ENCODE measurements around the gene SMOC1.

The SMOC1 gene

DNA sequence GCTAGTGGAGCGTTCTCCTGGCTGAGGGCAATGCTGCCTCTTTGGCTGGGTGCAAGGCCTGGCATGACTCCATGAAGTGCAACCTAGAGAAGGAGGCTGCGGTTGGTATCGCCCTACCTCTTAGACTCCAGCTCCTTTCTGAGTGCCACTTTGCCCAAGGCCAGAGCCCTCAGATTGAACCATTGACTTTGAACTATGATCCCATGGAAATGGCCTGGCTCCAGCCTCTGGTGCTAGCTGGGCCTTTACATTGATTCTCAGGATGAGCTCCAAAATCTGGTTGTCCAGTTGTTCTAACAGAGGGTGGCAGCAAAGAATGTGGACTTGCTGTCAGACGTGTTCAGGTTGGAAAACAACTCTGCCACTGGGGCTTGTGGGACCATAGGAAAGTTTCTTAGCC, 16.1 kb upstream of the SMOC1 start:
- DNase-seq (ENCODE audit: low read depth) = no peak

DNA sequence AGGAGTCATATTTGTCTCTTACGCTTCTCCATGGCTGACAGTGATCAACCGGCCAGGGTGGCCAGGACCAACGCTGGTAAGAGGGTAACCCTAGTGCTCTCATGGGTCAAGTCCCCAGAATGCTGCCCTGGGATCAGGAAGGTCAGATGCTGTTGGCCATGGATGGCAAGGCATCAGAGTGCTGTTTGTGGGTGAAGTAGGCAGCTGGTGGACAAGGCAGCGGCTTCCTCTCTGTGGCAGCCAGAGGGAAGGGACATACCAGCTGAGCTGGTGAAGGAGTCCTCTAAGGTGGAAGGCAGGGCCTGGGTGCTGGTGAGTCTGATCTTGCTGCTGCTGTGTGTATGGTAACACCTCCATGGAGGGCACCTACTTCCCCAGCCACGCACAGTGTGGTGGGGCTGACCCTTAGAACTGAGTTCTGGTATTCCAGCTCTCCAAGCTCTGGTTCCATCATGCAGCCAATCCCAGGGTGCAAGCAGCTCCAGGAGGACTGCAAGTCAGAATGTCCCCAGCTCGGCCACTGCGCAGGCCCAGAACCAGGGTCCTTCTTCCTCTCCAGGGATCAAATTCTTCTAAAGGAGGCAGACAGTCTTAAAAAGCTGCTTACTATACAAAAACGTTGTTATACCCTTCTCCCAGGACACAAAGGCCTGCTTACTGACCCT, 13.4 kb upstream of the SMOC1 start:
- DNase-seq (ENCODE audit: low read depth) = no peak

DNA sequence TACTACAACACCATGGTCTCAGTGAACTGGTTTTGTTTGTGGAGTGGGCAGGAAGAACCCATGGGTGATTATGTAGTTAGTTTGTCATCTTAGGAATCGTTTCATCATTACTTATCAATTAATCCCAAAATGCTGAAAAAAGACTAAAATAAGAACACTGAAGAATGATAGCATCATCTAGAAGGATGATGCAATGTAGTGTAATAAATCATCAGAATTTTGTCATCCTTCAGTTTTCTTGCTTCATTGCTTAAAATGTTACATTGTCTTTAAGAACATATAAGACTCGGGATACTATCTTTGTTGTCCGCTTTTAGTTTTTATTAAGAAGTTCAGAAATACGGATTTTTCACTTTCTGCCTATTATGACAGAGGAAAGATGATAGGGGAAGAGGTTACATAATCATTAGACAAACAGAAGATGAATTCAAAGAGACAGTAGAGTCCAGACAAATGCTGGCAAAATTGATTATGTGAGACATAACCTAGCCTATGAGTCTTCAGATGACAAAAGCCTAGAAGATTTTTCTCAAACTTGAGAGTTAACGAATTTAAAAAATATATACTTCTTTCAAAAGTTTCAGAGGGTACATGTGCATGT, 10.8 kb upstream of the SMOC1 start:
- DNase-seq (ENCODE audit: low read depth) = no peak

DNA sequence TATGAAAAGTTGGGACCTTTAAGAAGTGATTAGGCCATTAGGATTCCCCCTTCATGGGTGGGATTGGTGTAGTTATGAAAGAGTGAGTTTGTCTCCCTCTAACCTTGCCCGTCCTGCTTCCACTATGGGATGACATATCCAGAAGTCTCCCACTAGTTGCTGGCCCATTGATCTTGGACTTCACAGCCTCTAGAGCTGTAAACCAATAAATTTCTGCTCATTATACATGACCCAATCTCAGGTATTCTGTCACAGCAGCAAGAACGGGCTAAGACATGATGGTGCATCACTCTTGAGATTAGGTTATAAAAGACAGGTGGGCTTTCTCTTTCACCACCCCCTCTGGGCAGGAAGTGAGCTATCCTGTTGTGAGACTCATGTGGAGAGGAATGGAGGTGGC, 8.6 kb upstream of the SMOC1 start:
- DNase-seq (ENCODE audit: low read depth) = no peak

DNA sequence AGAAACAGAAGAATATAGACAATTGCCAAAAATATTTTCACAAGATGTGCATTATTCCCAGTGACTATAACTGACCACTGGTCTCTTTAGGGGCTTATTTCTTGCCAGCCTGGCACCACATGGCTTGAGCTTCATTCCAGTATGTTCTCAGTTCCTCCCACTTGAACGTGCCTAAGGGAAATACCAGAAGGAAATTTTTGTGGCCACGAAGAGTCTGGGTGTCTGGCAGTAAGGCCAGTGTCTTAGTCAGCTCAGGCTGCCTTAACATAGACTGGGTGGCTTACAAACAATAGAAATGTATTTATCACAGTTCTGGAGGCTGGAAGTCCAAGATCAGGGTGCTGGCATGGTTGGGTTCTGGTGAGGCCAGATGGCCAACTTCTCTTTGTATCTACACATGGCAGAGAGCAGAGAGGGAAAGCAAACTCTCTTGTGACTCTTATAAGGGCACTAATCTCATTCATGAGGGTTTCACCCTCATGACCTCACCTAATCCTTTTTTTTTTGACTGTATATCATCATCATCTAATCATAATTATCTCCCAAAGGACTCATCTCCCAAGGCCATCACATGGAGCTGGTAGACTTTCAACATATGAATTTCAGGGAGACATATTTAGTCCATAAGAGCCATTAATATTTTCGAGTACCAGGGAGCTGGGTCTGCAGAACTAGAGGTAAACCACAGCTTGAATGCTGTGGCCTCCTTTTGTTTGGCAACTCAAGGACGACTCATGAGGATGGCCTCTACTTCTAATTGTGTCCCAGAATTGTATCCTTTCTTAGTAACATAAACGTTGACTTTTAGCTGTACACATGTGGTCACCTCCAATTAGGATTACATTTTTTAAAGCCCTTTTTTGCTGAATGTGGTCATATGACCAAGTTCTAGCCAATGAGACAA, 5.1 kb upstream of the SMOC1 start:
- no peak for DNase-seq (ENCODE audit: low read depth)

DNA sequence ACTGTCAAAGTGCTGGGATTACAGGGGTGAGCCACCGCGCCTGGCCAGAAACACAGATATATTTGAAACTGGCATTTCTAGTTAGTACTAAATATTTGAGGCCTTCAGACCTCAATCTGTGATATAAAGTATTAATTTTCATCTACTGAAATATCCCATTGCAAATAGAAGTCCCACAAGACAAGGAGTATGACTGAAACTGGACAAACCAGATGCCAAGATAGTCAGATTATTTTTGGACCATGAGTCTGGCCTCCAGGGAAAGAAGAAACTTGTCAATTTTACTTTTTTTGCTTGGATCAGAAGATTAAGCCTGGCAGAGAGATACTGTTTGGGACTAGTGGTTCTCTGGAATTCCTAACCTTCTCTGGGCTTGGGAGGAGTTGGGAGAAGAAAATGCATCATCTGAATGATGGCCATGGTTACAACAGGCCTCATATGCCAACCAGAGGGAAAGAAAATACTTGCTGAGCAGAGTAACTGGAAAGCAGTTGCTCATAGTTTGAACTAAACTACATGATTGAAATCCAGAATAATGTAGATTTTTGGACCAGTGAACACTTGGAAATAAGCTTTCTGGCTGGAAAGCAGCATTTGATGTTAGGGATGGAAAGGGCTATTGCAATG, 2.9 kb upstream of the SMOC1 start:
- DNase-seq (ENCODE audit: low read depth) = no peak

DNA sequence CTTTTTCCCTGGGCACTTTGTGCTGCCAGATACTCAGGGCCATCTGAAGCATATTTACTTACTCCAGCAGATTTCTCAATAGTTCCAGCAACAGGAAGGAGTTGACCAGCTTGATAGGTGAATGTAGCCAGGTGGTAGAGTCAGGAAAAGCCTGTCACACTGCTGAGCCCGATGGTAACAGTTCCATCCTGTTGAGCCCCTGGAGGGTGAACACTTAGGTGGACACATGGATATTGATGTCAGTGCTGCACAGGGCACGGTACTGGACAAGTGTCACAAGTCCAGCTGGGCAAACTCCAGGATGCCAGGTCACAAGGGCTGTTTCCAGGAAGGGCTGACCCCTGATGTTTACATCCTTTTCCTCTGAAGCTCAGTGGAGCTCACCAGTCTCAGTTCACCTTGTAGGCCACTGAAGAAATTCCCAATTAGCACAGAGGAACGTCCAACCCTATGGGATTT, 2.3 kb upstream of the SMOC1 start:
- DNase-seq (ENCODE audit: low read depth) = no peak

DNA sequence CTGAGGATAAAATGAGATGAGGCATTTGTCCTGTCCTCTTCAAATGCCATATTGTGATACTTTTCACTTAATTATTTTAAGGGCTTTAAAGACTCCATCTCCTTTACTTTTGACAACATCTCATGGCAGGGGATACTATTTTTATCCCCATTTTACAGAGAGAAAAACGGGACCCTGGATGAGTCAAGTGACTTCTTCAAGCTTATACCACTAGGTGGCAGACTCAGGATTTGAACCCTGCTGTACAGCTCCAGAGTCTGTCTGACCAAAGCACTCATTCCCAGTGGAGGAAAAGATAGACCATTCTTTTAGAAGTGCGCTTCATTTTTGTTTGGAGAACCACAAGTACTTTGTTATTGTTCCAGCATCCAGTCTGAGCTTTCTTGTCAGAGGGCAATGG, 1.7 kb upstream of the SMOC1 start:
- DNase-seq (ENCODE audit: low read depth) = no peak

DNA sequence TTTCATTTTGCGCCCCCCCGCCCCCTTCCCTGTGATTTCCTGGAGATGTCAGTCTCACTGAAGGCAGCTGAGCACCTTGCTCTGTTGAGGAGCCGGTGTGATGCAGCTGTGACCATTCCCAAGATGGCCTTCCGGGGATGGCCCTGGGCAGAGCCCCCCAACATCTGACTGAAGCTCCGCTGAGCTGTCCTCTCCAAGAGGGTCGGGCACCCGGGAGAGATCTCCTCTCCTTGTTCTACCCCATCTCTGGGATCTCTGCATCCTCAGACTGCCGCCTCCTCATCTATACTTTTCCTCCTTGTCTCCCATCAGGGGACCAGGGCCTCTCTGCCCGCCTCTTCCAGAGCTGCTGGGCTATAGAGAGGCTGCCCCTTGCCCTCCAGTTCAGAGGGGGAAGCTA, 965 bp upstream of the SMOC1 start:
- DNase-seq (ENCODE audit: low read depth) = no peak

DNA sequence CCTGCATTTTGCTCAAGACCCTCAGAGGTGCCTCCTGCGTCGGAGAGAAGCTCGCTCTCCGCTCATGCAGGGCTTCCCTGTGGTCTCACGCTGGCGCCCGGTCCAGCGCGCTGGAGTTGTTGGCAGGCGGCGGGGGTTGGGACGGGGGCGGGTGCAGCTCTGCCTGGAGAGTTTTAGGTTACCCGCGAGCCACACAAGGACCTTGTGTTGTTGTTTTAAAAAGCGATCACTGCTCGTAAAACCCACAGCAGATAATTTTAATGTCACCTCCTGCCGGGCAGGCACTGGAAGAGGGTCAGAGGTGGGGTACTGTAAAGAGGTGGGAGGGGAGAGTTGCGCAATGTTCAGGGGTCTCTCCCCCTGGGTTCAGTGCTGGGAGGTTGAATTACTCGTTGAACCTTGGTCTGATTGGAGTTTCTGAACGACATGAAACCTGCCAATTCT, 850 bp downstream of the SMOC1 start:
- DNase-seq (ENCODE audit: low read depth) = no peak

DNA sequence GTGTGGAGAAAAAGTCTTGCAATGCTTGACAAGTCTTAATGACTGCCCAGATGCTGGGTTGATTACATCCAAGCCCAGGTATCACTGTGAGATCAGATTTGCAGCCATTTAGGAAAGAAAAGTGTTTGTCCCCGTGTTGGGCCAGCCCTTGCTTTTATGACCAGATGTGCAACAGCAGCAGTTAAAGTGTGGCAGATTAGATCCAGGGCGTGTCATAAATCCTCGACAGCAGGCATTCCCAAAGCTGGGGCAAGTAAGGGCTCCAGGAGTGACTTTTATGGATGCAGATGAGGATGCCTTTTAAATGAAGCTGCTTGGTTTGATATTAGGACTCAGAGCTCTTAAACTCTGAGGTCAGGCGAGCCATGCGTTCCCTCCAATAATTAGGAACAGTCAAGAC, 1.7 kb downstream of the SMOC1 start:
- DNase-seq (ENCODE audit: low read depth) = no peak

DNA sequence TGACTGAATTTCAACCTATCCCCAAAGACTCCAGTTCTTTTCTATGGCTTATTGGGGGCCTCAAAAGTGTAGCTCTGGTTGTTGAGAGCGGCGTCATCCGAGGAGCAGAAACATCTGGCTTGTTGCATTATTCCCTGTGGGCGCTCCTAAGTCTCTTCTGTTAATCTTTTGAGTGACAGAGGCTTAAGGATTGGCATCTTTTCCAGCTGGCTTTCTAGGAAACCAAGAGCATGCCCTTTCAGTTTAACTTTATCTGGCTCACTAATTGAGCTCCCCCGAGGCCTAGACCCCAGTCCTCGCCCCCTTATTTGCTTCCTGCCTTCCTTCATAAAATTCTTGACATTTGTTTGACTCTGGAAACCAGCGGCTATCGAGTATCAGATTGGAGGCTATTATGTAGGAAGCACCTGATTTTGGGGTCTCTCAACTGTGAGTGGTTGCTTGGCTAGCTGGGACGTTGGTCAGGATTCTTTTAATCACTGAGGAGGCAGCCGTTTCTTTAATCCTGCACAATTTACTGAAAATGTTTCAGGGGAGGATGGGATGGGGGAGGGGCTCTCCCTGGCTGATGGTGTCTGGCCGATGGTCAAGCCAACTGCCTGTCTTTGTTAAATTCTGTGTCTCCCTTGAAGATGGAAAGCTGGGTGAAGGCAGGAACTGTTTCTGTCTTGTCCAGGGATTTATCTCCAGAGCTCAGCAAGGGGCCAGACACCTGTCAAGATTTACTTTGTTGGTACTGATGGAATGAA, 3.1 kb downstream of the SMOC1 start:
- no peak for DNase-seq (ENCODE audit: low read depth)

DNA sequence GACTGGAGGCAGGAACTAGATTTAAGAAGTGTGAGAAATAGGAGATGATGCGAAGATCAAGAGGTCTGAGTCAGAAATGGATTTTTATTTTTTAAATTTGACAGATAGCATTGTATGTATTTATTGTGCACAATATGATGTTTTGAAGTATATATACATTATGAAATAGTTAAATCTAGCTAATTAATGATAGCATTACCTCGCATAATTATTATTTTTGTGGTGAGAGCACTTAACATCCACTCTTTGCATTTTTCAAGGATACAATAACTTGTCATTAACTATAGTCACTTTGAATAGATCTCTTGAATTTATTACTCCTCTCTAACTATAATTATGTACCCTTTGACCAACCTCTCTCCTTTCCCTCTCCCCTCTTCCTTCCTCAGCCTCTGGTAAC, 3.7 kb downstream of the SMOC1 start:
- DNase-seq (ENCODE audit: low read depth) = no peak

DNA sequence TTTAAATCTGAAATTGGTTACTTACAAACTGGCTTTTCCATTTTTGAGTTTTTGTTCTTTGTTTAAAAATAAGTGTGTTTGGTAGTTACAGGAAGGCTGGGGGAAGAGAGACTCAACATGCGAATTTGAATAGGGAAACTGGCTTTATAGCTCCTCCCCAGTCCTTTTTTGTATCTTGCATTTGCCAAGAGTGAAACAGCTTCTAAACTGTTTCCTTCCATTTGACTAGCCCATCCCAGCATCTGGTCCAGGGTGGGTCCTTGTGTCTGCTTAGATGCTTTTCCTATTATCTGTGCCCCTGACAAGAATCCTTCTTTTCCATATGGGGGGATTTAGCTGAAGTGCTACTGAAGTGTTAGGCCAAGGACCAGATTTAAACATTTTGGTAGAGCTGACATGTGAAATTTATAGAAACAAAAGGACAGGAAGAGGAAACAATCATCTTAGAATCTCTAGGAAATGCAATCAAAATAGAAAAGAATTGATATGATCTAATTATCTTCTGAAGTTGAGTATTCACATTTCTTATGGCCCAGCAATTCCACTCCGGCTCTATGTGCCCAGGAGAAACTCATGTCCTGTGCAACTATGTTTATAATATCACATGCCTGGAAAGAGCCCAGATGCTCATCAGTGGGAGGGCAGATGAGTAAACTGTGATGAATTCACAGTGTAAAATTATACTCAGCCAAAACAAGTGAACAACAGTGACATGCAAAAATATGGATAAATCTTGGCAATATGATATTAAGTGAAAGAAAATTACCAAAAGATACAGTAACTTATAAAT, 7.4 kb downstream of the SMOC1 start:
- DNase-seq (ENCODE audit: low read depth) = no peak

DNA sequence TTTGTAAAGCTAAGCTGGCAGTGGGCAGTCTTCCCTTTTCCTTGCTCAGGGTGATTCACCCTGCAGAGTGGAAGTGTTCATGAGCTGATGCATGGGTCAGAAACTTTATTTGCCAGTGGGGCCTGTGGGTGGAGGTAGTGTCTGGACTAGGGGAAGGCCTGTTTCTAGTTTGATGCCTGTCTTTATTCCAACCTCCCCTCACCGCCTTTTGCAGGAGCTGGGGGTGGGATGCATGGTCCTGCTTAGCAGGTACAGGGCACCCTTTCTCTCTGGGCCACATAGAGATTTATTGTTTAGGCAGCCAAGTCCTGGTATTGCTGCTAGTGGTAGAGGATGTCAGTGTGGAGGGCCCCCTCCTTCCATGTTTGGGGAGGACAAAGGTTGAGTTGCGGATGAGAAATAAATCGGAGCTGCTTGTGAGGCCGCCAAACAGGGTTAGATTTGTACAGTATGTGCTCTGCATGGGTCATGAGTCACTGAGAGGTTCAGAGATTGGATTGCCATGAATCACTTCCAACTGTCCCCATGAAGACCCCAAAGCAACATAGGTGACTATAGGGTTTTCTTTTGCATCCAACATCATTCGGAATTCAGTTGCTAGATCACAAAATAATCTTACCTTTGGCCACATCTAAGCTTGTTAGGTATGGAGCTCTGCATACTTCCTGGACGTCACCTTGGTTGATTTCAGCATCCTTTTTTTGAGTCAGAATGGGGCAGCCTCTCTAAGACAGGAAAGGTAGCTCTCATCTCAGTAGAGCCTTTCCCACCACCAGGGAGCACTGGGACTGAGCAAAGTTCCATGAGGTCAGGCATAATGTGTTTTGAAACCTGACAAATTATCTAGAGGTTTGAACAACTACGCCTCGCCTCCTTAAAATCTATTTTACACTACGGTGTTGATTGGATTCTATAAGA, 8.8 kb downstream of the SMOC1 start:
- DNase-seq (ENCODE audit: low read depth) = no peak

DNA sequence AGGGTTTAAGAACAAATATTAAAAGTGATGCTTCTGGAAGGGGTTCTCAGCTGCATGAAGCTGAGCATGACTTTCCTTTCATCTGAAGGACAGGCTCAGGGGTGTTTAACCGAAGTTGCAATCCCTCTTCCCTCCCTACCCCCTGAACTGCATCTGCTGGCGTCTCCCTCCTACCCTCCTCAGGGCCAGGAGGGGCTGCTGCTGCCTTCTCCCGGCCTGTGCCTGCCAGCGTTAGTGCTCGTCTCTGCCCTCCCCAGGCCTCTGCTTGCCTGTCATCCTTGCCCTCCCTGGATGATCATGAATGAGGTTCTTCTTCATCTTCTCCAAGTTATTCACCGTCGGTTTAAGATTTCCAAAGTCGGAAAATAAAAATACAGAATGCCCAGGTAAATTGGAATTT, 12.2 kb downstream of the SMOC1 start:
- no peak for DNase-seq (ENCODE audit: low read depth)

DNA sequence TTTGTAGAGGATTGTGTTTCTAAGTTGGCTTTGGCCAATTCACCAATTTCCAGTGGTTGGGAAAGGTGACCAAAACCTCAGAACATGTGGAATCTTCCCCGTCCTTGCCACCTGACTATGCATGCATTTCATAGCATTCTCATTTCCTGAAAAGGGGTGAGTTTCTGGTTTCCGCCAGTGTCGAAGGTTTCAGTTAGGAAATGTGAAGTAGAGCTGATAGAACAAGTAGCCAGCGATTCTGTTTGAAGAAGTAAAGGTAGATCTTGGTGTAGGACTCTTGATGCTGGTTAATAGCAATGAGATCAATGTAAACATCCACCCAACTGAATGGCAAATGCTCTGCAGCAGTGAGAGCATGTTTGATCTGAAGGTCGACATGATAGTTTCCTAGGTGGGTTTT, 15.9 kb downstream of the SMOC1 start:
- DNase-seq (ENCODE audit: low read depth) = no peak

DNA sequence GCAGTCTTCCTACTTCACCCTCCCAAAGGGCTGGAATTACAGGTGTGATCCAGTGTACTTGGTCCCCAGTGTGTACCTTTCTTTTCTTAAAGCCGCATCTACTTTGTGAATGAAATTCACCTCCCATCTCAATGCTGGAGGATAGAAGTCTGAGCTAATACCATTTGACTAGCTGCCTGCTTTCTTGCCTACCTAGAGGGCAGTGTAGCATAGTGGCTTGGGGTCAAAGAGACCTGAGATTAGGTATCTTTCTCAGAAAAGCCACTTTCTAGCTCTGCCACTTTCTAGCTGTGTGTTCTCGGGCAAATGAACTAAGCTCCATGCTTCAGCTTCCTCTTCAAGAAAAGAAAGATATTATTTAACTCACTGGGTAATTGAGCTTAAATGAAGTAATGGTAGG, 16.9 kb downstream of the SMOC1 start:
- no peak for DNase-seq (ENCODE audit: low read depth)

DNA sequence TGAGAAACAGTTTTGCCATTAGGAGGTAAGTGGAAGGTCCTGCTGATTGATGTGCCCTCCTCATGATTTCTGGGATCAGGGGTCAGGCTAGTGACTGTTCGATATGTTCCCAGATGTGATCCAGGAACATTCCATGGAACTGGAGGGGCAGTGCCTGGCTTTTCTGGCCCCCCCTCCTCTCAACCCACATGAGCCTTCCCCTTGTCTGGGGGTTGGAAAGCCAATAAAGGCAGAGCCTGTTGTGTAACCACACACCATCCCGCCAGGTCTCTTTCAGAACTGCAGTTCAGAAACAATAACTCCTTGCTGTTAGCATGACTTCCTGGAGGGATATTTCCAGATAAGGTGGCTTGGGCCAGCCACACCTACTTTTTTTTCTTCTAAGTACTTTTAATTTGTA, 17.8 kb downstream of the SMOC1 start:
- no peak for DNase-seq (ENCODE audit: low read depth)

DNA sequence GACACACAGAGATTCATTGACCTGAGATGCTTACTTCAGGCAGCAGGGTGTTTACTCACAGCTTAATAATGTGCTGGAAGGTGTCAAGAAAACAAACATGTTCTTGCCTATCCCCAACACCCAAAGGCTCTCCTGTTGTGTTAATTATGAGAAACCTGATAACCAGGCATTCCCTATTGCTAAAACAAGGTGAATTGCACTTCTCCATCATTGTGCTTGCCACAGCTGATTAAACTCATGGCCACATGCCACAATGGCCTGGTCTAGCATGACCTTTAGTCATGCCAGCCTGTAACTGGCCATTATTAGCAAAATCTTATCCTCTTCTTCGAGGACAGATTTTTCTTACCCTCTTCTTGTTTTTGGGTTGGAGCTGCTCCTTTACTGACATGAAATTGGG, 21.4 kb downstream of the SMOC1 start:
- DNase-seq (ENCODE audit: low read depth) = no peak

All from activated gamma-delta T cell treated with anti-CD3 and anti-CD28 coated beads, Interleukin-2, amount 50 U/mL, for 16 hours (primary cell).